GM06990 (cell line): ENCODE results near the gene WRNIP1.

Experiments
- DNase-seq: peaks from one replicate; pipeline ENCODE4 v3.0.0-alpha.2; 2011; ENCODE audit not compliant: insufficient read length; ENCODE audit errors: extremely low read depth
- H3K27me3 ChIP-seq: replicated peaks from 2 replicates; pipeline ENCODE4 v1.6.0; 2011; ENCODE audit warnings: low read length; ENCODE audit not compliant: control insufficient read depth, insufficient read depth
- H3K36me3 ChIP-seq: 2 replicates; pipeline ENCODE4 v1.5.1; 2011; ENCODE audit warnings: low read length; ENCODE audit not compliant: control insufficient read depth, insufficient read depth
- H3K4me3 ChIP-seq: replicated peaks from 2 replicates; pipeline ENCODE4 v1.5.1; 2011; ENCODE audit warnings: low read depth, mild to moderate bottlenecking, control low read depth, low read length
- TF ChIP-seq, protein P1 (sequence below): IDR thresholded peaks from 2 replicates; pipeline ENCODE4 v1.5.1; 2011; ENCODE audit warnings: low read length, control low read depth, mild to moderate bottlenecking, inconsistent platforms; ENCODE audit not compliant: insufficient read depth, poor library complexity, severe bottlenecking

The WRNIP1 gene

DNA sequence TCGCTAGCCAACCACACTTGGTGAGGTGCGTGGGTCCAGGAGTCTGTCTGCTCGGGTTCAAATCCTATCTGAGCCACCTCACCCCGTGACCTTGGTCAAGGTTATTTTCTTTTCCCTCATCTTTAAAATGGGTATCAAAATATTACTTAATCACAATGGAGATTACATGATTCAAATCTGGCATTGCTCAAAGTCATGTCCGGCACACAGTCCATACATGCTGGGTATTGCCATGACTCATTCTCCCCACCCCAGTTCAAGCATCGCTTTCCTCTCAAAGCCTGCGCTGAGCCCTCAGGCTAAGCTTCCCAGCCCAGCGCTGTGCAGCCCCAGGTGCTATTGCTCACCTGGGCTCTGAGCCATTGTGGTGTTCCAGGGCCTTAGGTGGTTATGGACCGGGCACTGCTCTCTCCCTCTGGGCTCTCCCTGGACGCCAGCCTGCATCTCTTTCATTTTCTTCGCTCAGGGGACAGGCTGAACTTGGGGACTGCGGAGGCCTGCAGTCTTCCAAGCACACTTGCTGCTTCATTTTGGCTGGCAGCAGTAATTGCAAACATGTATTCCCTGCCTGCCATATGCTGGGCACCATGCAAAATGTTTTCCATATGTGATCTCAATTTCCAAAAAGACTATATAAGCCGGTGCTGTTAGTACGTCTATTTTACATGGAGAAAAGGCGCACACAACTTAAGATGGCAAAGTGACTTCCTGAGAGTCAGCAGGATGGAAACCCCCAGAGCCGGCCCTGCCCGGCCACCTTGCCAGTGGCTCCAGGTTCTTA lies 27.3 kb downstream of the WRNIP1 start:
- no peaks in the 10 kb centered on the region for H3K27me3 ChIP-seq
- no peak overlapping the region for H3K4me3 ChIP-seq
- DNase-seq, result no peak
- TF ChIP-seq, protein P1, sequence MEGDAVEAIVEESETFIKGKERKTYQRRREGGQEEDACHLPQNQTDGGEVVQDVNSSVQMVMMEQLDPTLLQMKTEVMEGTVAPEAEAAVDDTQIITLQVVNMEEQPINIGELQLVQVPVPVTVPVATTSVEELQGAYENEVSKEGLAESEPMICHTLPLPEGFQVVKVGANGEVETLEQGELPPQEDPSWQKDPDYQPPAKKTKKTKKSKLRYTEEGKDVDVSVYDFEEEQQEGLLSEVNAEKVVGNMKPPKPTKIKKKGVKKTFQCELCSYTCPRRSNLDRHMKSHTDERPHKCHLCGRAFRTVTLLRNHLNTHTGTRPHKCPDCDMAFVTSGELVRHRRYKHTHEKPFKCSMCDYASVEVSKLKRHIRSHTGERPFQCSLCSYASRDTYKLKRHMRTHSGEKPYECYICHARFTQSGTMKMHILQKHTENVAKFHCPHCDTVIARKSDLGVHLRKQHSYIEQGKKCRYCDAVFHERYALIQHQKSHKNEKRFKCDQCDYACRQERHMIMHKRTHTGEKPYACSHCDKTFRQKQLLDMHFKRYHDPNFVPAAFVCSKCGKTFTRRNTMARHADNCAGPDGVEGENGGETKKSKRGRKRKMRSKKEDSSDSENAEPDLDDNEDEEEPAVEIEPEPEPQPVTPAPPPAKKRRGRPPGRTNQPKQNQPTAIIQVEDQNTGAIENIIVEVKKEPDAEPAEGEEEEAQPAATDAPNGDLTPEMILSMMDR, result no peak
- no peaks in the 10 kb centered on the region; the same call in 1 of the 2 replicates for H3K36me3 ChIP-seq

DNA sequence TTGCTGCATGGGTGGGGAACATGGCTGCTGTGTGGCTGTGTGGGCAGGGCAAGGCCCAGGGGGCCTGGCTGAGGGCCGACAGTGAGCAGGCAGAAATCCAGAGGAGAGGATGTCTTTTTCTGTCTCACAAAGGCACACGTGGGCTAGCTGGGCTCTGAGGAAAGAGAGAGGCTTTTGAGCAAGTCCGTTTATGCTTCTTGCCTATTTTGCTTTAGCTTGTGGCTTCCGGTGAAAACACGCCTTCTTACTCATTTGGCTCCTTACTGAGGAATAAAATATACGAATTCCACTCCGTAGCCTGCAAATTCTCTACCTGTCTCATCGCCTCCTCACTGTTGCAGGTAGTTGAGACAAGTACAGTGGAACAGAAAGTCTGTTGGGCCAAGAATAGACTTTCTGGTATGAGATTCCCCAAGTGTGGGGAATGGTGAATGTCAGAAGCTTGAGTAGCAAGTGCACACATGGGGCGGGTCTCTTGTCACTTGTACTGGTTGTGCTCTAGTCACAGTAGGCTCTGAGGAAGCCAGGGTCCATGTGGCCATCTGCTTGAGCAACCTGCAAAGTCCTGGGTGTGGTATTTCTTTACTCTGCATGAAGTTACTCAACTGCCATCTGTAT lies 28.4 kb downstream of the WRNIP1 start:
- DNase-seq, result no peak
- no peaks in the 10 kb centered on the region for H3K27me3 ChIP-seq
- TF ChIP-seq, protein P1, result no peak
- H3K36me3 ChIP-seq, result no peaks in the 10 kb centered on the region; the same call in 1 of the 2 replicates
- H3K4me3 ChIP-seq, result no peak overlapping the region

DNA sequence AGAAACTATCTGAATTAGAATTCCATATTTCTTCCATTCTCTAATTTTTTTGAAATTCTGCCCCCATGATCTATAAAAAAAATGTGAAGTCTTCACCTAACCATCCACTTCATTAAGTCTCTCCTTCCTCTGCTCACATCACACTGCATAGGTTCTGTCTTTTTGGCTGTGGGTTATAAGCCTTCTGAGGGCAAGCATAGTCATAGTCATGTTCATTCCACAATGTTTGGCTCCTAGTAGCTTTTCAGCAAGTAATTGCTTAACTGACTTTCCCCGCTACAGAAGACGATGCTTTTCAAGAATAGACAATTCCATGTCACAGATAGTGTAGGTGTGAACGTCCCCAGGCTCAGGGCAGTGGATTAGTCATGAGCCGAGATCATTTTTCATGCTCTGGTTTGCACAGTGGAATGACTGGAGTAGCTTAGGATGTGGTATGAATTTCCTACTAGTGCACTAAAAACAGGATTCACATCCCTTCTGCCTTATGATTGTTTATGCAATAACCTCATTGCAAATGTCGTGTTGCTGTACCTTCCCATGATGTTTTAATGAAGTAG lies 29.1 kb downstream of the WRNIP1 start:
- TF ChIP-seq, protein P1, result no peak
- no peak for DNase-seq
- no peaks in the 10 kb centered on the region for H3K36me3 ChIP-seq
- no peak overlapping the region for H3K4me3 ChIP-seq
- H3K27me3 ChIP-seq, result no peaks in the 10 kb centered on the region

DNA sequence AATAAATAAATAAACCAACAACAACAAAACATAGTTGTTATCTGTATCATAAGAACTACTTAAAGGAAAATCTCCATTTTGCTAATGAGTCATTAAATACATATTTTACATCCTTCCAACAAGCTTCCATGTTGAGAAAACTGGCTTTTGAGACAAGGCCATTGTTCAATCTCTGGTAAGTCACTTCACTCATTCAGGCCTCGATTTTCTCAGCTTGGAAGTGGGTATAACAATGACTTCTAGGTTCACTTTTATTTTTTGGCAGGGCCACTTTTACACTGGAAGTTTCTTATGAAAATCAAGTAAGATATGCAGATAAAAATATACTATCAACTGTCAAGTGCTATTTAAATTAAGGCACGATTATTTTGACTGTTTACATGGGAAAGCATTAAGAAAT lies 30.0 kb downstream of the WRNIP1 start:
- DNase-seq, result no peak
- Histone ChIP-seq H3K36me3 (no peaks in the 10 kb centered on the region), H3K27me3 (no peaks in the 10 kb centered on the region), H3K4me3 (no peak overlapping the region)
- TF ChIP-seq, protein P1, result no peak

DNA sequence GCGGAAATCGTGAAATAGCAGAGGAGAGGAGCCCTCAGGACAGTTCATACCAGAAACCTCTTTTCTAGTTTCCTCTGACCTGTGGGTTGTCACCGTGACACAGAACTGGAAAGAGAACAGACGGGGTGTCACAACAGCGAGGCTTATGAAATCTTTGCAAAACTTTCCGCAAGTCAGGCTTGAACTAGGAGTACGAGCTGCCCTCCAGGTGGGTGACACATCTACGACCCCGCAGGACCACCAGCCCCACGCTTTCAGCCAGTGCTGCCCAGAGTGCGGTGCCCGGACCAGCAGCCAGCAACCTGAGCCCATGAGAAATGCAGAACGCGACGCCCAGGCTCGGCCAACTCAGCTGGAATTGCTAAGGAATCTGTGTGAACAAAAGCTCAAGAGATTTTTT lies 30.8 kb downstream of the WRNIP1 start:
- DNase-seq, result no peak
- TF ChIP-seq, protein P1, result no peak
- Histone ChIP-seq H3K4me3 (no peak overlapping the region), H3K36me3 (no peaks in the 10 kb centered on the region), H3K27me3 (no peaks in the 10 kb centered on the region)
